HTR-8/SVneo (cell line): Measurements from ENCODE around the gene ZSCAN30.

Experiments
- DNase-seq: peaks from one replicate; pipeline ENCODE4 v3.0.0; 2011; ENCODE audit warnings: low spot score, mixed read lengths; ENCODE audit not compliant: insufficient read length
- FAIRE-seq: peaks from 2 replicates; lab custom pipeline; 2011; peaks lifted over from hg19 to GRCh38; lab: Jason Lieb, UNC

Gene ZSCAN30

DNA sequence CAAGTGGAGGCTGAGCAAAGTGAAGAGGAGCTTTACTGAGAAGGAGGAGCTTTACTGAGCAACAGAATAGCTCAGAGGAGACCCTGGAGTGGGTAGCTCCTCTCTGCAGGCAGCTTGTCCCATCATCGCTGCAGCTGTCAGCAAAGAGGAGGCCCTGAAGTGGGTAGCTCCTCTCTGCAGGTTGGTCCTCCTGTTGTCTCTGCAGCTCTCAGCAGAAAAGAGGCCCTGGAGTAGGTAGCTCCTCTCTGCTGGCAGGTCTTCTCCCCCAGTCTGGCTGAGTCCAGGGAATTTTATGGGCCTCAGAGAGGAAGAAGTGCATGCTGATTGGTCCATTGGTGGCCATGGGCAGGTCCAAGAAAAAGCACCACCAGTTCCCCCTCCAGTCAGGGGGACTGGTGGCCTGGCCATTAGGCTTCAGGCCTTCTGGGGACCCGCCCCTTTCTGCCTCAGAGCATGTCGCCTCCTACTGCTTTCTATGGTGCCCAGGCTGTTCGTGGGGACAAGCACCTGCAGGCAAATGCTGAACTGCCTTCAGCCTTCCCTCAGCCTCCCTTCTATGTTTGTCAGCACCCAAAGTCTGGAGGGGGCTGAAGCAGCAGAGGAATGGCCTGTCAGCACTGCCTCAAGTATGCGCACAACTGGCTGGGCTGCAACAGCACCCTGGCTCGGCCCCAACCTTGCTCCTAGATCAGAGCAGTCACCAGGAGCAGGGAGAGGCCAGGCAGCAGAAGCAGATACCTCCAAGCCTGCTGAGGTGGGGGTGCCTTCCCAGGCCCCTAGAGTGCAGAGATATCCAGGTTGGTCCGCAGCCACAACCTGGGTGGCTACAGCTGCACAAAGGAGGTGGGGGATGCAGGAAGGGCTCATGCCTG lies 5.9 kb downstream of the ZSCAN30 start:
- DNase-seq, result no peak
- no peak for FAIRE-seq

DNA sequence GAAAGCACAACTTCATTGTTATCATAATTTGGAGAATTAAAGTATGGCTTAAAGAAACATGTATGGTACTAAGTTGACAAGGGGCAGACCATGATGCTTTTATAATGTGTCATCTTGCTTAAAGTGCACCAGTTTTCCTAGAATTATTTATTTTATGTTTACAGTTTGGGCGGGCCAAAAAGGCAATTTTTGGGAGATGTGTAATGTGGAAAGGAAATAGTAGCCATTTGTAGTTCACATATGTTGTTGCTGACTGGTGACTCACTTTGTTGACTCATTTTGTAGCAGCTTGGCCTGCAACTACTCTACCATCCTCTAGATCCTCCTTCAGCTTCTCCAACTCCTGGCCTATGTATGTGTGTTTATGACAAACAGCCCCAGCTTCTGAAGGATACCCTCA lies 7.7 kb downstream of the ZSCAN30 start:
- no peak for FAIRE-seq
- peak; percentile 3 for DNase-seq

DNA sequence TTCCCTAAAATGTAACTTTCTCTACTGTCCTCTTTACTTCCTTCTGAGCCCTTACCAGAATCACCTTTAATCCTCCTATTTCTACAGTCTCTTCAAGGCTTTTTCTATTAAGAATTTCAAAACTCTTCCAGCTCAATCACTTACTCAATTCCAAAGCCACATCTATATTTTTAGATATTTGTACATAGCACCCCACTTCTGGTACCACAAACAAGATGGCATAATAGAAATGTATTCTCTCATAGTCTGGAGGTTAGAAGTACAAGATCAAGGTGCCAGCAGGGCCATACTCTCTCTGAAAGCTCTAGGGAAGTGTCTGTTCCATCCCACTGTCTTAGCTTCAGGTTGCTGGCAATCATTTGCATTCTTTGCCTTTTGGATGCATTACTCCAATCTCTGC lies 11.1 kb downstream of the ZSCAN30 start:
- DNase-seq, result no peak
- FAIRE-seq, result no peak

DNA sequence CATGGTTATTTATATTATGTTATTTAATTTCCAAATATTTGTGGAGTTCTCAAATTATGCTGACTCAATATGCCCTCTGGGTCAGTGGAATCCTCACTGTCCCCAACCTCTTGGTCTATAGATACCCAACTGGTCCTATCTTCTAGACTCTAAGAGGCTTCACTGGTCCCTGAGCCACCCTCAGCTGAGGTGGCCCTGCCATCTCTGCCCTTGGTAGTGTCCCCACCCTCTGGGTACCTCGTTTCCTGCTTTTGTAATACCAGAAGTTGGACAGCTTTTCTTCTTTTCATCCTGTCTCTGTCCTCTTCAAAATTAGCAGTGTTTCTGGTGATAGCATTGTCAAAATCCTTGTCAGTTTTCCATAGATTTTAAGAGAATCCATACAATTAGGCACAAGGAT lies 11.9 kb downstream of the ZSCAN30 start:
- FAIRE-seq (no peak), DNase-seq (no peak)

DNA sequence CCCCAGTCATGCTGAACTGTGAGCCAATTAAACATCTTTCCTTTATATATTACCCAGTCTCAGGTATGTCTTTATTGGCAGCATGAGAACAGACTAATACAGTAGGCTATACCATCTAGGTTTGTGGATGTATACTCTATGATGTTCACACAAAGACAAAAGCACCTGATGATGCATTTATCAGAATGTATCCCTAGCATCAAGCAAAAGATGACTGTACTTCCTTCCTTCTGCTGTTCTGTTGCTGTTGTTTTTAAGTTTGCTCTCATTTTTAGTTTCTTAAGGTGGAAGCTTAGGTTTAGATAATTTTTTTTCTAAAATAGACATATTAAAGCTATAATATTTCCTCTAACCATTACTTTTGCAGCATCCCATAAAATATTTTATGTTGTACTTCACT lies 12.4 kb downstream of the ZSCAN30 start:
- DNase-seq (no peak), FAIRE-seq (no peak)

DNA sequence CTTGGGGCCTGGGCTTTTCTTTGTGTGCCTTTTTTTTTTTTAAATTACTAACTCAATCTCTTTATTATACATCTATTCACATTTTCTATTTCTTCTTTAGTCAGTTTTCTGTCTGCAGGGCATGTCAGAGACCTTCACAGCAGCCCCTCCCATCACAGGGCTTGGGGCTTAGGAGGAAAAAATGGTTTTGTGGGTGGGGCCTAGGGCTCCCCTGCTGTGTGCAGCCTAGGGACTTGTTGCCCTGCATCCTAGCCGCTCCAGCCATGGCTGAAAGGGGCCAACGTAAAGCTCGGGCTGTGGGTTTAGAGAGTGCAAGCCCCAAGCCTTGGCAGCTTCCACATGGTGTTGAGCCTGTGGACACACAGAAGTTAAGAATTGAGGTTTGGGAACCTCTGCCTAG lies 13.8 kb downstream of the ZSCAN30 start:
- FAIRE-seq (no peak), DNase-seq (no peak)

DNA sequence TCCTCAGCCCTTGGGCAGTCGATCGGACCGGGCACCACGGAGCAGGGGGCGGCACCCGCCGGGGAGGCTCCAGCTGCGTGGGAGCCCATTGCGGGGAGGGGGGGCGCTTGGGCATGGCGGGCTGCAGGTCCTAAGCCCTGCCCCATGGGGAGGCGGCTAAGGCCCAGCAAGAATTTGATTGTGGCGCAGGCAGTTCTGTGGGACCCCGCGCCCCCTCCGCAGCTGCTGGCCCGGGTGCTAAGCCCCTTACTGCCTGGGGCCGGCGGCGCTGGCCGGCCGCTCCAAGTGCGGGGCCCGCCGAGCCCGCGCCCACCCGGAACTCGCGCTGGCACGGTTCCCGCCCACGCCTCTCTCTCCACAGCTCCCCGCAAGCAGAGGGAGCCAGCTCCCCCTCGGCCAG lies 18.4 kb downstream of the ZSCAN30 start:
- no peak for FAIRE-seq

DNA sequence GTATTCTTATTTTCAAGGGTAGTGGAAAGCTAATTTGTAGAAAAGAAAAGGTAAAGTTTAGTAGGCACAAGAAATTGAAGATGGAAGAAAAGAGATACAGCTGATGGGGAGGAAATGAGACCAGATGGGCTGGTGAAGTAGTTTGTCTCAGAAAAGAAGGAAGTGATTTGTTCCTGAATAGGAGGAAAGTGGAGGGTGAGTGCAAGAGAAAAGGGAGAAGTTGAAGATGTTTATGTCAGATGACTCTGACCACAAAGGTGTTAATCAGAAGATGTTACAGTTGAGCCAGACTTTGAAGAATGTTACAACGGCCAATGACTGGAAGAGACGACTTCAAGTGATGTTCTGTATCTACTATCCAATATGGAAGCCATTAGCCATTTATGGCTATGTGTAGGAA lies 21.2 kb downstream of the ZSCAN30 start:
- FAIRE-seq (no peak), DNase-seq (no peak)

More for the DNA sequence above, 18.4 kb downstream of the ZSCAN30 start:
- DNase-seq, result no peak

DNA sequence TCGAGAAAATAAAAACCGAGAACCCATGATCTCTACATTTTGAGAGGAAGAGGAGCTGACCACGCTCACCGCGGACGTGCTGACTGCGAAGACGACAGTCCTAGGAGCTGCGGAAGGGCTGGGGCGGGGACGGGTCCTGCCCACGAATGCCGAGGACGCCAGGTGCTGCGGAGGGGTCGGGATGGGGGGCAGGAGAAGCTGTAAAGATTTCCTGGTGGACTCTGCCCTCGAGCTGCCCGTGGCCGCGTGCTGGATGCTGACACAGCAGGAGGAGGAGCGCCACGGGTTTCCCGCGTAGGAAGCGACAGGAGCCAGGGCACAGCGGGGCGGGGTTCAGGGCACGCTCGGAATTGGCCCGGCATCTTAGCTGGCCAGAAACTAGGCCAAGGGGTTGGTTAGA lies 22.2 kb downstream of the ZSCAN30 start:
- no peak for FAIRE-seq
- DNase-seq, result no peak

DNA sequence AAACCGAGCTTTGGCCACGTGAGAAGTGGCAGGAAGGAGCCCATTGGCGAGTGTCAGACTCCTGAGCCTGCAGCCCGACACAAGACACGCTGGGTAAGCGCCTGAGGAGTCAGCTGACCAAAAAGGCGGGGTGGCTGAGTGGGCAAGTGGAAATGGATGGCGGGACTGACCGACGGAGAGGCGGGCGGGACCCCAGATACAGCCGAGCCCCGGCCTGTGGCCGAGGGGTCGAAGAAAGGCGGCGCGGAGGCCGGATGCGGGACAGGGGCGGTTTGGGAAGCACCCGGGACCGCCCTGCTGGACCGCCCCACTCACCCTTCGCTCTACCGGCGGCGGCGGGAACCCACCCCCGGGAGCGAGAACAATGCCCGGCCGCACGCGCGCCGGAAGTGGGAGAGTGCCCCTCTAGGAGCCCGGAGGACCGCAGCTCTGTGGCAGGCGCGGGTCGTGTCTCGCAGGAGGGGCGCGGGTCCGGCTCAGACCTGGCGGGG lies 22.8 kb downstream of the ZSCAN30 start:
- FAIRE-seq (no peak), DNase-seq (no peak)

DNA sequence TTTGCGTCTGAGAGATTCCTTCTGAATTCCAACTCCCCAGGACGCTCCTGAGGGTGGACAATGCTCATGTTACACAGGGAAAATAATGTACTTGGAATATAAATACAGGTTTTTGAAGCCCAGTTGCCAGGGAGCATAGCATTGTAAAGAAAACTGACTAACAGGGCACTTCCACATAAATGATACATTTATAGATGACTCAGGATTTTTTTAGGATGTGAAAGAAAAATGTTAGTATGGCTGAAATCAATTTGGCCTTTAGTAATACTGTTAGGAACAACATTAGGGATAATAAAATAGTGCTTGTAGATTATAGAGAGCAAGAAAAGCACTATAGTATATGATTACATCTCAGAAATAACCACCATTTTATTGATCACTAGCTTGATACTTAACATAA lies 25.6 kb downstream of the ZSCAN30 start:
- DNase-seq (no peak), FAIRE-seq (no peak)

DNA sequence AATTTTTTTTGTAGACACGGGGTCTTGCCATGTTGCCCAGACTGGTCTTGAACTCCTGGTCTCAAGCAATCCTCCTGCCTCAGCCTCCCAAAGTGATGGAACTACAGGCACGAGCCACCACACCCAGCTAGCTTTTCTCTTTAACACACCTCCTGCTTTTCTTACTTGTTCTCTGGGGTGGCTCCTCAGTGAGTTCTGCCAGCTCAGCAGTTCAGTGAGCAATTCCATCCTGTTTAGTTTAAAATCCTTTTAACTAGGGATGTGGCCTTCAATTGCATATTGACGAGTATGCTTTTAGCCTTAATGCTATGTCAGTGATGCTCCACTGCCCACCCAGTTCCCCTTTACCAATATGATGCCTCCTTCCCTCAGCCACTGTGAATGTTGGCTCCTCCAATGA lies 33.1 kb downstream of the ZSCAN30 start:
- FAIRE-seq (no peak), DNase-seq (no peak)

DNA sequence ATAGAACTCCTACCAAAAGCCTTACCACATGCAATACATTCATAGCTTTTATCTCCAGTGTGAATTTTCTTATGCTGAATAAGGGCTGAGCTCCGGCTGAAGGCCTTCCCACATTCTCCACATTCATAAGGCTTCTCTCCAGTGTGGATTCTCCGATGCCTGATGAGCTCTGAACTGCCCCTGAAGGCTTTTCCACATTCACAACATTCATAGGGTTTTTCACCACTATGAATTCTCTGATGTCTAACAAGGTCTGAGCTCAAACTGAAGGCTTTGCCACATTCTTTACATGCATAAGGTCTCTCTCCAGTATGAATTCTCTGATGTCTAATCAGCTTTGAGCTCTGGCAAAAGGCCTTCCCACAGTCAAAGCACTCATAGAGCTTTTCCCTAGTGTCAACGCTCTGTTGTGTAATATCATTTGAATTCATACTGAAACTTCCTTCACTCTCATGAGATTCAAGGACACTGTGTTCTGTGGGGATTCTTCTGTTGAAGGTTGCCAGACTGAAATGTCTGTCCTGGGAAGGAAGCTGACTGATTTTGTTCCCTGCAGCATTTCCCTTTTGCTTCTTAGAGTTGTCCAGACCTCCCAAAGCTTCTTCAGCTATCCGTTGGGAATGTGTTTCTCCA lies 36.3 kb downstream of the ZSCAN30 start:
- FAIRE-seq (no peak), DNase-seq (no peak)

DNA sequence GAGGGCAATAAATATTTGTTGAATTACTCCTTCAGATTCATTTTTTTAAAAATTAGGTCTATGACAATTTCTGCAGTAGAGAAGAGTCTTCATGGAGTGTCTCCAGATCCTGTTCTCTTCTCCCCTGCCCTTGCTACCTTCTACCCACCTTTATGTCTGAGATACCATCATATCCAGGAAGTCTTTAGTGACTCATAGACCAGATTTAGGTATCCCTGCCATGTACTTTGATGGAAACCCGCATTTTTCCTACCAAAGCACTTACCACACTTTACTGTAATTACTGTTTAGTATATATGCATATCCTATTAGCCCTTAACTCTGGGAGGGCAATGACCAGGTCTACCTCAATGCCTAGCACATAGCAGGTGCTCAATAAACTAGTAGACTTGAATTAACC lies 37.6 kb downstream of the ZSCAN30 start:
- no peak for FAIRE-seq
- DNase-seq, result no peak

DNA sequence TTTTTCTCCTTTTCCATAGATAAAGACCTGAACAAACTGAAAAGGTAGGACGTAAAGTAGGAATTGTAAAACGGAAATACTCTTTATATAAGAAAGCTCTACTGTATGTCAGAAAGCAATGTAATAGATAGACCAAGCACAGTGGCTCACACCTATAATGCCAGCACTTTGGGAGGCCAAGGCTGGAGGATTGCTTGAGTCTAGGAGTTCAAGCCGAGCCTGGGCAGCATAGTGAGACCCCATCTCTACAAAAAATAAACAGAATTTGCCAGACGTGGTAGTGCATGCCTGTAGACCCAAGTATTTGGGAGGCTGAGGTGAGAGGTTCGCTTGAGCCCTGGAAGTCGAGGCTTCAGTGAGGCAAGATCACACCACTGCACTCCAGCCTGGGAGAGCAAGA lies 41.6 kb downstream of the ZSCAN30 start:
- FAIRE-seq, result no peak
- no peak for DNase-seq

DNA sequence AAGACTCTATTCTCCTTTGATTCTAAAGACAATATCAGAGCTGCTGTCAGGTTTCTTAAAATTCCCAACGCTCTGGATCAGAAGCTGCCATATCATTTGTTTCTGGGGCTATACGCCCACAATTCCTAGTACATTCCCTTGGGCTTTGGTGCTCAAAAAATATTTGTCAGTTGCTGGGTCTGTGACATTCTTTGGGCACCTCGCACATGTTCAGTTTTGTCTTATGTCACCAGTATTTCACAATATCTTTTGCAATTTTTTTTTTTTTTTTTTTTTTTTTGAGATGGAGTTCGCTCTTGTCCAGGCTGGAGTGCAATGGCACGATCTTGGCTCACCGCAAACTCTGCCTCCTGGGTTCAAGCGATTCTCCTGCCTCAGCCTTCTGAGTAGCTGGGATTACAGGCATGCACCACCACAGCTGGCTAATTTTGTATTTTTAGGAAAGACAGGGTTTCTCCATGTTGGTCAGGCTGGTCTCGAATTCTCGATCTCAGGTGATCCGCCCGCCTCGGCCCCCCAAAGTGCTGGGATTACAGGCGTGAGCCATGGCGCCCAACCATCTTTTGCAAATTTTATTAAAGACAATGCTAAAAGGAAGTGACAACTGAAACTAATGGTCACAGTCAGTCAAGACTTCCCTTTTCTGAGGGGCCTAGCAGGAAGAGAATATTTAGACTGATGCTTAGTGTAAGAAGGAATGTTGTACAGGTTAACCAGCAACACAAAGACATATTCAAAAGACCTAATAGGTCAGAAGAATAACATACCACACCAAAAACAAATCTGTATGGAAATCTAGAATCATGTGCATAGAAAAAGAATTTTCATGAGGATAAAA lies 42.4 kb downstream of the ZSCAN30 start:
- FAIRE-seq, result no peak
- no peak for DNase-seq

DNA sequence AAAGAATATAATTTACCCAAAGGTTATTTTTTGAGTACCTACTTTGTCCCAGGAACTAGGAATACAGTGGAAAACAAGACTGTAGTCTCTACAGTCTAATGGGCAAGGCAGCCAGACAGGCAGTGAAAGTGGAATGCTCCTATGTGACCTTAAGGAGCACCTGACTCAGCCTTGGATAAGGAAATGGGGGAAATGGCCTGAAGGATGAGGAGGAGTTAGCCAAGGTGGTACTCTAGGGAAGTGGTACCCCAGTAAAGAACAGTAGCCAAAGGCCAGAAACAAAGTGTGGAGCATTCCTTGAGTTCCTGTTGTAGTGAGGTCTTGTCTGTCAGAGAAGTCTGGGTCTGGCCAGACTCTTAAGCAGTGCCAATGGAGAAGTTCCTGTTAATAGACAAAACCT lies 43.2 kb downstream of the ZSCAN30 start:
- no peak for FAIRE-seq
- DNase-seq, result no peak

DNA sequence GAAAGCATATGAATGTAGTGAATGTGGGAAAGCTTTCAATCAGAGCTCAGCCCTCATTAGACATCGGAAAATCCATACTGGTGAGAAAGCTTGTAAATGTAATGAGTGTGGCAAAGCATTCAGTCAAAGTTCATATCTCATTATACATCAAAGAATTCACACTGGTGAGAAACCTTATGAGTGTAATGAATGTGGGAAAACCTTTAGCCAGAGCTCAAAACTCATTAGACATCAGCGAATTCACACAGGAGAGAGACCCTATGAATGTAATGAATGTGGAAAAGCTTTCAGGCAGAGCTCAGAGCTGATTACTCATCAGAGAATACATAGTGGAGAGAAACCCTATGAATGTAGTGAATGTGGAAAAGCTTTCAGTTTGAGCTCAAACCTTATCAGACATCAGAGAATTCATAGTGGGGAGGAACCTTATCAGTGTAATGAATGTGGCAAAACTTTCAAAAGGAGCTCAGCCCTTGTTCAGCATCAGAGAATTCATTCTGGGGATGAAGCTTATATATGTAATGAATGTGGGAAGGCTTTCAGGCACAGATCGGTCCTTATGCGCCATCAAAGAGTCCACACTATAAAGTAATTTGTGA lies 44.2 kb downstream of the ZSCAN30 start:
- no peak for DNase-seq
- FAIRE-seq, result no peak

DNA sequence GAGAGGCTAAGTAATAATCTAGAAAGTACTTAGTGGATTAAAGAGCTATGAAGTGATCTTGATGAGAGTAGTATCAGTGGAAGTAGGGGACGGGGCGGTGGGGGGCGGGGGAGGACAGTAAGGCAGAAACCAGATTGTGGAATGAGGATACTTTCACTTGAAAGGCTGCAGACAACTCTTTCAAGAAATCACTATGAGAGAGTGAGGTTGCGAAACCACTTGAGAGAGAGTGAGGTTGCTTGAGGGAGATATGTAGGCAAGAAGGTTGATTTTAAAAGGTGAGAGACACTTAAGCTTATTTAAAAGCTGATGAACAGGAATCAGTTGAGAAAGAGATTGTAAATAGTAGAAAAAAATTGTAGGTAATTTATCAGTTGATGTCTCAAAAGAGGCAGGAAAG lies 45.4 kb downstream of the ZSCAN30 start:
- no peak for FAIRE-seq
- DNase-seq, result no peak

DNA sequence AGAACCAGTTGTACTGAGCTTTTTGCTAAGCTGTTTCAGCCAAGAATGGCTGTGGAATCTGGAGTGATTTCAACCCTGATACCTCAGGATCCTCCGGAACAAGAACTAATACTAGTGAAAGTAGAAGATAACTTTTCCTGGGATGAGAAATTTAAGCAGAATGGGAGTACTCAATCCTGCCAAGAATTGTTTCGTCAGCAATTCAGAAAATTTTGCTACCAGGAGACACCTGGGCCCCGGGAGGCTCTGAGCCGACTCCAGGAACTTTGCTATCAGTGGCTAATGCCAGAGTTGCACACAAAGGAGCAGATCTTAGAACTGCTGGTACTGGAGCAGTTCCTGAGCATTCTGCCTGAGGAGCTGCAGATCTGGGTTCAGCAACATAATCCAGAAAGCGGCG lies 47.6 kb downstream of the ZSCAN30 start:
- DNase-seq, result no peak
- no peak for FAIRE-seq

DNA sequence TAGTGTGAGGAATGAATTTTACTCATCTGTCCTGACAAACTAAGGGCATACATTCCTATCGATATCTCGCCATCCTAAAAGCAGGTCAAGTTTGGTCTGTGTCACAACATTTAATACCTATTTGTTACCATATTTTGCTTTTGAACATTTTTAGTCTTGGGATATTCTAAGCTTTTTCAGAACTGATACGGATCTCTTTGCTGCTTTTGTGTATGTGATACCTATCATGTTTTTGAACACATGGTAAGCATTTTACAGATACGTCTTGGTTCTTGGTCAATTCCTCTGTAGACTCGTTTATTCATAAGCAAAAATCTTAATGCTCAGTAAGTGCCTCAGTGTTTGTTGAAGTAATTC lies 48.6 kb downstream of the ZSCAN30 start:
- no peak for DNase-seq
- no peak for FAIRE-seq
